Subcutaneous abdominal adipose tissue (tissue), 5 donors: ENCODE results near the gene EHMT1.
A peak's percentile ranks its signal among the peaks of the same experiment; 100 is the strongest.

Source experiments
- H3K27ac ChIP-seq: one replicate; pipeline ENCODE4 v1.7.0; 2013; ENCODE audit warnings: low read depth, mild to moderate bottlenecking, inconsistent platforms, low read length, moderate library complexity
- H3K27me3 ChIP-seq, 5 donors: one replicate each; pipeline ENCODE4 v1.7.0; 2013; ENCODE audit warnings: low read length in 5 of 5, inconsistent platforms in 1 of 5; ENCODE audit not compliant: control insufficient read depth in 5 of 5, insufficient read depth in 4 of 5
- H3K36me3 ChIP-seq, 5 donors: one replicate each; pipeline ENCODE4 v1.7.0; 2013; ENCODE audit warnings: low read length in 5 of 5; ENCODE audit not compliant: control insufficient read depth in 5 of 5, insufficient read depth in 5 of 5
- H3K4me1 ChIP-seq, 5 donors: one replicate each; pipeline ENCODE4 v1.7.0; 2013; ENCODE audit warnings: low read length in 5 of 5, mild to moderate bottlenecking in 3 of 5, moderate library complexity in 1 of 5; ENCODE audit not compliant: control insufficient read depth in 5 of 5, insufficient read depth in 5 of 5
- H3K4me3 ChIP-seq, 5 donors: one replicate each; pipeline ENCODE4 v1.7.0; 2013; ENCODE audit warnings: low read length in 5 of 5, low read depth in 1 of 5
- H3K9ac ChIP-seq, 5 donors: one replicate each; pipeline ENCODE4 v1.7.0; 2013; ENCODE audit warnings: low read length in 5 of 5, mild to moderate bottlenecking in 4 of 5, moderate library complexity in 3 of 5
- H3K9me3 ChIP-seq, 5 donors: one replicate each; pipeline ENCODE4 v1.7.0; 2013; ENCODE audit warnings: low read length in 5 of 5; ENCODE audit not compliant: control insufficient read depth in 5 of 5
- donor health status: healthy.
- donor health status: healthy.
- donor health status: healthy.
- donor health status: healthy.
- donor health status: healthy.

The EHMT1 gene

DNA sequence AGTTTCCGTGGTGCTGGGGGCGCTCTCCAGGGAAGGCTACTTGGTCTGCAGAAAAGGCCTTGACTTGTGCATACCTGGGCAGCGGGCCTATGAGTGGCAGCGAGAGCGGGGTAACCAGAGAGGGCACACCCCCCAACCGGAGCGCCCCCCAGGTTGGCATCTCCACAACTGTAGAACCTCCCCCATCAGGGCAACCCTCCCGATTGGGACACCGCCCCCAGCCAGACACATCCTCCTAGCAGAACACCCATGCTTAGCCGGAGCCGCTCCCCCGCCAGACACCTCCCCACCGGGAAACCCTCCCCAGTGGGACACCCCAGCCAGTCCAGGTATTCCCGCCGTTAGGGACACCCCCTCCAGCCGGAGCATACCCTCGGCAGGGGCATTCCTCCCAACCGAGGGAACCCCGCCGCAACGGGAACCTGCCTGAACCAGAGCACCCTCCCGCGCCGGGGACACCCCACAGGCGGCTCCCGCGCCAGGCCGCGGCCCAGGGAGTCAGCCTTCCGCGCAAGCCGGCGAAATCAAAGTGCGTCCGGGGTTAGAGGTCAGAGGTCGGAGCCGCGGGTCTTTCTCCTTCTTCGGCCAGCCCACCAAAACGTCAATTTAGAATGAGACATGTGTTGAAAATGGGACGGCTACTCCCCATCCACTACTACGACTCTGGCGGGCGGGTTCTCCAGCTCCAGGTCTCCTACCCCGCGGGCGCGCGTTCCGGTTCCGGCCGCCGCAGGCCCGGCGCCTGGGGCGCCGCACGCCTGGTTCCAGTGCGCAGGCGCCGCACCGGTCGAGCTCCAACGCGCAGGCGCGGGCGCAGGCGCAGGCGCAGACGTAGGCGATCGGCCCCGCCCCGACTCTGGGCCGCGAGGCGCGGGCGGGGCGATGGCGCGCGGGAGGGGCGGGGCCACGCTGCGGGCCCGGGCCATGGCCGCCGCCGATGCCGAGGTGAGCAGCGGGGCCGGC lies at the start of gene EHMT1:
Gene EHMT1, plus strand, starts transcription at position 901 of the 963 bp plus-strand sequence. Its CDS starts 24 bp downstream, at position 925.
- Histone ChIP-seq H3K9ac (peak within 1 kb of the TSS; percentile 95 to 99 (median 98)), H3K4me1 (peaks cover 10 to 56% (median 42%) of the 10 kb centered on the region in 5 donors), H3K36me3 (peaks cover 0 to 32% (median 24%) of the 10 kb centered on the region in 5 donors), H3K9me3 (no peaks in the 10 kb centered on the region), H3K27me3 (no peaks in the 10 kb centered on the region), H3K27ac (peak within 1 kb of the TSS; percentile 91), H3K4me3 (peak within 1 kb of the TSS; percentile 88 to 94 (median 90))

DNA sequence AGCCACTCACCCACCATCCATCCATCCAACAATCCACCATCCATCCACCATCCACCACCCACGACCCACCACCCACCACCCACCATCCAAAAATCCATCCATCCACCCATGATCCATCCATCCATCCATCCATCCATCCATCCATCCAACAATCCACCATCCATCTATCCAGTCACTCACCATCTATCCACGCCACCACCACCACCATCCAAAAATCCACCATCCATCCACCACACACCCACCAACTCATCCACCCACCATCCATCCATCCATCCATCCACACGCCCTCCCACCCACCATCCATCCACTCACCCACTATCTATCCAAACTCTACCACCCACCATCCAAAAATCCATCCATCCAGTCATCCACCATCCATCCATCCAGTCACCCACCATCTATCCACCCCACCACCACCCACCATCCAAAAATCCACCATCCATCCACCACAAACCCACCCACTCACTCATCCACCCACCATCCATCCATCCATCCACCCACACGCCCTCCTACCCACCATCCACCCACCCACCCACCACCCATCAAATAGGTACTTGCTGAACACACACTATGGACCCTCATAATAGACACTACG lies 49.1 kb upstream of the EHMT1 start:
- Histone ChIP-seq H3K4me1 (no peaks in the 10 kb centered on the region), H3K27ac (no peak overlapping the region), H3K36me3 (peaks cover 3 to 37% (median 26%) of the 10 kb centered on the region in 5 donors), H3K9me3 (no peaks in the 10 kb centered on the region), H3K27me3 (no peaks in the 10 kb centered on the region), H3K9ac (no peak overlapping the region), H3K4me3 (no peak overlapping the region)

DNA sequence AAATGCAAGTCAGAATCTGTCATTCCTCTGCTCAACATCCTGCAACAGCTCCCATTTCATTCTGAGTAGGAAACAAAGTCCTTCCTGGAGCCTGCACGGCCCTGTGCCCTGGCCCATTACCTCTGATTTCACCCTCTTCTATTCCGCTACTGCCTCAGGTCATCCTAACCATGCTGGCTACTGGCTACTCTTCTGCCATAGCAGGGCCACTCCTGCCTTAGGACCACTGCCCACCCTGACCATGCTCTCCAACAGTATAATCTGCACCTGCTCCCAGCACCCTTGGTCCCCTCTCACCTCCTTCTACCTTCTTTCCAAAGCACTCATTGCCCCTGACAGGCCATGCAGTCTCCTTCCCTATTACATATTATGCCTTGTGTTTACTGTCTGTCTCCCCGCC lies 48.2 kb upstream of the EHMT1 start:
- Histone ChIP-seq H3K4me3 (no peak overlapping the region), H3K27me3 (no peaks in the 10 kb centered on the region), H3K9me3 (no peaks in the 10 kb centered on the region), H3K9ac (no peak overlapping the region), H3K27ac (no peak overlapping the region), H3K36me3 (peaks cover 3 to 40% (median 31%) of the 10 kb centered on the region in 5 donors), H3K4me1 (peaks cover 0 to 2% (median 0%) of the 10 kb centered on the region in 5 donors)

DNA sequence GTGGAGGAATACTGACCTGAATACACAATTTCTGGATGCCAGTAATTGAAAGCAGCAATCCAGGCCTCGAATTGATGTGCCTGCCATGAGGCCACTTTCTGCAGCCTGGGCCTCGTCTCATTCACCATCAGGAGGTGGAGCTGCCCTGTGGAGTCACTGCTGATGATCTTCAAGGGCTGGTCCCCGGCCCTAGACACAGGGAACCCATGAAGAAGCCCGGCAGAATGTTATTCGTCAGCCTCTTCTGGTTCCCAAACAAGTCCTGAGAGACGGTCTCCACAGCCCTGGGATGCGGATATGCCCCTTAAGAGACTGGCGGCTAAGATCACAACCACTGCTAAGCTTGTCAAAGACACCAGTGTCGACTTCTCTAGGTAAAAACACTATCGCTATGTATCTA lies 44.6 kb upstream of the EHMT1 start:
- Histone ChIP-seq H3K9me3 (no peaks in the 10 kb centered on the region), H3K4me1 (peaks cover 5 to 27% (median 17%) of the 10 kb centered on the region in 5 donors), H3K36me3 (peaks cover 3 to 45% (median 39%) of the 10 kb centered on the region in 5 donors), H3K27me3 (no peaks in the 10 kb centered on the region), H3K4me3 (no peak overlapping the region), H3K9ac (no peak overlapping the region), H3K27ac (no peak overlapping the region)

DNA sequence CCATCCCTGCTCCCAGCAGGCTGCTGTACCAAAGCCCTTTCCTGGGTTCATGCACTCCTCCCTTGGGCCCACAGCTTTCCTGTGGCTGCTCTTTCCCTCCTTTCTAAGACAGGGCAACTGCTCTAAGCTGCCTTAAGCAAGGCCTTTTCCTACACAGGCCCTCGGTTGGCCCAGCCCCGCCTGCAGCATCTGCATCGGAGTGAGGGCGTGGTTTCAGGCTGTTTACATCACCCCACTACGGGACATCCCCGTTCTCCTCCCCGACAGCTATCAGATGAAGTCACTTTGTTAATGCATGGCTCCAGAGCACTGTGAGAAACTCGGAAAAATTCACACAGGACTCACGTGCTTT lies 43.5 kb upstream of the EHMT1 start:
- Histone ChIP-seq H3K4me3 (no peak overlapping the region), H3K27me3 (no peaks in the 10 kb centered on the region), H3K9me3 (no peaks in the 10 kb centered on the region), H3K9ac (peak overlapping the region in 2 of 5 donors; percentile 1 to 26), H3K4me1 (peaks cover 5 to 34% (median 24%) of the 10 kb centered on the region in 5 donors), H3K27ac (no peak overlapping the region), H3K36me3 (peaks cover 3 to 43% (median 39%) of the 10 kb centered on the region in 5 donors)

DNA sequence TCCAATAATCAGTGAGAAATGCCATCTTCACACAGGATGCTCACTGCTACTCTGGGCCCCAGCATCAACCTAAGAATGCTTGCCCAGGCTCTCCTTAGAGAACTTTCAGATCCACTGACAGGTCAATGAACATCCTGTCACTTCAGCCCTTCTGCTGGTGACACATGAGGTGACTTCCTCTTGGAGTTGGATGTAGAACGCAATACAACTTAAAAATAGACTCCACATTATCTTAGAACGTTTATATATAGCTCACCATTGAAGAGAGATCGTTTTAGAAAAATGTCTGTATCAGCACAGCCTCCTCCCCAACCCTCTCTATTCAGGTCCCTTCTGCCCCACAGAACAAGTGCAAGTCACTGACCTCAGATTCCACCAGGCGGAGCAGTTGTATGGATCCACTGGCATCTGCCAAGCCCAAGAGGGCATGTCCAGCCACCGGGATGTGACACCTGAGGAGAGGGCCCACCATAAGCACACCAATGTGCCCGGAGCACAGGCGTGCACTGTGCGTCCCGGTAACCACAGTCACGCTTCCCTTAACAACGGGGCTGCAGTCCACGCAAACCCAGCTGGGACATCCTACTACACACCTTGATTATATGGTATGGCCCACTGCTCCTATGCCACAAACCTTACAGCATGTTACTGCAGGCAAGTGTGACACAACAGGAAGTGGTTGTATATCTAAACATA lies 42.9 kb upstream of the EHMT1 start:
- H3K9me3 ChIP-seq, result no peaks in the 10 kb centered on the region
- H3K27ac ChIP-seq, result no peak overlapping the region
- peaks cover 5 to 35% (median 26%) of the 10 kb centered on the region in 5 donors for H3K4me1 ChIP-seq
- no peak overlapping the region for H3K4me3 ChIP-seq
- H3K9ac ChIP-seq, result peak overlapping the region in 2 of 5 donors; percentile 1 to 26
- no peaks in the 10 kb centered on the region for H3K27me3 ChIP-seq
- H3K36me3 ChIP-seq, result peaks cover 3 to 39% (median 38%) of the 10 kb centered on the region in 5 donors

DNA sequence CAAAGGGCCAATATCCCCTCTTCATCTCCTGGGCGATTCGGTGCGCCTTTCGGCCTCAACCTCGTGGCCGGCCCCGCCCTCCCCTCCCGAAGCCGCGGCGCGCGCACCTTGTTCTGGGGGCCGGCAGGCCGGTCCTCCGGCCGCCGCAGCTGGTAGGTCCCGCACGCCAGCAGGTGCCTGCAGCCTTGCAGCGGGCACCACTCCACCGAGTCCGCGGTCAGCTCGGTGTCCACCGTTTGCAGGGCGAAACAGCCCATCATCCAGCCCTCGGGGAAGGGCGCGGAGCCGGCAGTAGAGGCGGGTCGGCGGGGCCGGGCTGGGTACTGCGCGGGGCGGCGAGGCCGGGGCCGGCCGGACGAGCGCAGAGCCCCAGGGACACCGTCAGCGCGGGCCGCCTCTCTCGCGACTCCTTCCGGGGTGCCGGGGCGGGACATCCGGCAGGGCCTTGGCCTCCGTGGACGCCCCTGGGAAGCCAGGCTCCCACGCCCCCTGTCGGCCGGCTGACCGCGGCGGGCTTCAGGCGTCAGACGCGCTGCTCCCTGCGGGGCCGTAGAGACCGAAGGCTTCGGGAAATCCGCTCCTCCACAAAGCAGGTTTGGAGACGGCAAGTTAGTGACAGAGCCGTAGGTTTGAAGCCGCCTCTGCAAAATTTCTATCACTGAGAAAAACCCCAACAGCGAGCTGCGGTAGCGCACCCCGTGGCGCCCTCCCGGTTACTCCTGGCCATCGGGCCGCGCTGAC lies 40.1 kb upstream of the EHMT1 start, which contains the start of gene DPH7:
Gene DPH7, minus strand, starts transcription at position 408 of the 741 bp plus-strand sequence. Its CDS starts 148 bp downstream, at position 260.
- H3K27me3 ChIP-seq, result no peaks in the 10 kb centered on the region
- peaks cover 0 to 51% (median 50%) of the 10 kb centered on the region in 5 donors for H3K36me3 ChIP-seq
- H3K27ac ChIP-seq, result peak within 1 kb of the TSS; percentile 57
- peak within 1 kb of the TSS; percentile 40 to 92 (median 87) for H3K4me3 ChIP-seq
- H3K9me3 ChIP-seq, result no peaks in the 10 kb centered on the region
- peak within 1 kb of the TSS; percentile 68 to 86 (median 84) for H3K9ac ChIP-seq
- peaks cover 5 to 35% (median 26%) of the 10 kb centered on the region in 5 donors for H3K4me1 ChIP-seq

DNA sequence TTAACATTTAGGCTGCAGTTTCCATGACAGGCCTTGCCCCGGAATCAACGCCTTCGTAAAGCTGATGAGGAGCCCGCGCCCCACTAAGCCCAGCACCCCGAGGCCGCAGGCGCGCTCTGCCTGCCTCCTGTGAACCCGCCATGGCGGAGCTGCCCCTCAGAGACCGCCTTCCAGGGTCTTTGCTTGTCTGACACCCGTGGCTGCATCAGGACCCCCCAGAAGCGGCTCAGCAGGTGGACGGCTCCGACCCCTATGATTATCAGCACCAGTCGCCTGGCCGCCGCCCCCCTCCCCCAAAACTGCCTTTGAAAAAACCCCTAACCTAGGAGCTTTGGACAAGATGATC lies 39.6 kb upstream of the EHMT1 start:
- peak overlapping the region in 4 of 5 donors; percentile 81 to 92 (median 87) for H3K4me3 ChIP-seq

DNA sequence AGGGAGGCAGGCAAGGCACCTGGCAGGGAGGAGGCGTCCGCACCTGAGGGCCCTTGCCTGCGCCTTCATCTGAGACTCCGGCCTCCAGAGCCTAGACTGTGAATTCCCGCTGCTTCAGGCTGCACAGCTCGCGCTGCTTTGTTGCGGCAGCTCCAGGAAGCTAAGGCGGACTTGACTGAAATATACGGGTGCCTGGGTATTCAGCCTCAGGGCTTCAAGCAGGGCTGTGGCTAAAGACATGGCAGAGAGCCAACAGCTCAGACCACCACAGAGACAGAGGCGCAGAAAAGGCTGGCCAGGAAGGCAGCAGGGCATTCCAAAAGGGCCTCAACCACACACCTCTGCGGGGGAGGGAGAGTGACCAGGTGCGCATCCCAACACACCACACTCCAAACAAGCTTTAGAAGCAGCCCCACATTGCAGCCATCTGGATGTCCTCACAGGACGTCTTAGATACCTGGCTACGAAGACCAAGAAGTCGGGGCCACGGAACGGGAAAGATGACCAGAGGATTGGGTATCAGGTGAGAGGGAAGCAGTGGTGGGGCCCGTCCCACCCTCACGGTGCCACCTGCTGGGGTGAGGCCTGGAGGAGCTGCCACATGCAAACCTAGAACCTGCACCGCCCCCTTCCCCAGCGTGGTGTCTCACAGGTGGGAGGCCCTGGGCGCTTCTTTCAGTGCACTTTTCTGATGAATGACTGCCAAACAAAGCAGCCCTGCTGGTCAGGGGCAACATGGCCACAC lies 38.4 kb upstream of the EHMT1 start:
- peaks cover 0 to 47% (median 41%) of the 10 kb centered on the region in 5 donors for H3K36me3 ChIP-seq
- peaks cover 5 to 35% (median 26%) of the 10 kb centered on the region in 5 donors for H3K4me1 ChIP-seq
- H3K9ac ChIP-seq, result no peak overlapping the region
- H3K27me3 ChIP-seq, result no peaks in the 10 kb centered on the region
- no peaks in the 10 kb centered on the region for H3K9me3 ChIP-seq
- no peak overlapping the region for H3K27ac ChIP-seq
- H3K4me3 ChIP-seq, result no peak overlapping the region

More for the DNA sequence above, 39.6 kb upstream of the EHMT1 start:
- Histone ChIP-seq H3K4me1 (peaks cover 5 to 35% (median 26%) of the 10 kb centered on the region in 5 donors), H3K9ac (peak overlapping the region in 4 of 5 donors; percentile 59 to 84 (median 81)), H3K9me3 (no peaks in the 10 kb centered on the region), H3K27me3 (no peaks in the 10 kb centered on the region), H3K27ac (peak overlapping the region; percentile 57), H3K36me3 (peaks cover 0 to 52% (median 50%) of the 10 kb centered on the region in 5 donors)
